Neural cell (in vitro differentiated cells): ENCODE data around the gene OR10V1. TPM values are rescaled to one million over a fixed set of nuclear protein-coding genes. Genes with fewer than 3 reads are reported as not detected.

Experiments used
- H2AFZ ChIP-seq: fragments of 200-600, 300-800 bp; sonication (generic), shearing (Covaris generic); 2 replicates; pipeline ENCODE4 v1.6.0; 2014; ENCODE audit warnings: low read depth, mild to moderate bottlenecking, antibody characterized with exemption, low read length, moderate library complexity
- H3F3A ChIP-seq: fragments of 200-600 bp; shearing (Covaris generic); 2 replicates; pipeline ENCODE4 v1.6.1; 2016; ENCODE audit warnings: mild to moderate bottlenecking, moderate library complexity, mixed read lengths, antibody characterized with exemption, low read length; ENCODE audit not compliant: insufficient read depth, poor library complexity, severe bottlenecking
- H3K27ac ChIP-seq: fragments of 200-600, 300-800 bp; sonication (generic), shearing (Covaris generic); 2 replicates; pipeline ENCODE4 v1.5.1; 2014; ENCODE audit warnings: mild to moderate bottlenecking, low read length, moderate library complexity
- H3K27me3 ChIP-seq: fragments of 300-800, 200-600 bp; sonication (generic), shearing (Covaris generic); 2 replicates; pipeline ENCODE4 v1.6.0; 2014; ENCODE audit warnings: mild to moderate bottlenecking, low read depth, low read length, moderate library complexity; ENCODE audit not compliant: insufficient read depth
- H3K36me3 ChIP-seq: fragments of 300-800, 200-600 bp; sonication (generic), shearing (Covaris generic); 2 replicates; pipeline ENCODE4 v1.5.1; 2014; ENCODE audit warnings: mild to moderate bottlenecking, antibody characterized with exemption, low read length, moderate library complexity; ENCODE audit not compliant: insufficient read depth
- H3K4me2 ChIP-seq: fragments of 300-800, 200-600 bp; sonication (generic), shearing (Covaris generic); 2 replicates; pipeline ENCODE4 v1.6.0; 2014; ENCODE audit warnings: mild to moderate bottlenecking, low read length
- H3K4me3 ChIP-seq: fragments of 300-800, 200-600 bp; sonication (generic), shearing (Covaris generic); 2 replicates; pipeline ENCODE4 v1.5.1; 2014; ENCODE audit warnings: mild to moderate bottlenecking, low read length, moderate library complexity
- H3K79me2 ChIP-seq: fragments of 200-600 bp; shearing (Covaris generic); replicated peaks from 2 replicates; pipeline ENCODE4 v1.6.0; 2014; ENCODE audit warnings: mild to moderate bottlenecking, low read length, moderate library complexity; ENCODE audit not compliant: insufficient read depth
- H3K9ac ChIP-seq: fragments of 300-800, 200-600 bp; sonication (generic), shearing (Covaris generic); 2 replicates; pipeline ENCODE4 v1.6.1; 2016; ENCODE audit warnings: mild to moderate bottlenecking, low read length, mixed read lengths
- H3K9me2 ChIP-seq: fragments of 200-600 bp; shearing (Covaris generic); 2 replicates; pipeline ENCODE4 v1.6.1; 2016; ENCODE audit warnings: mild to moderate bottlenecking, low read length, mixed read lengths; ENCODE audit not compliant: insufficient read depth
- H3K9me3 ChIP-seq: fragments of 200-600, 300-800 bp; sonication (generic), shearing (Covaris generic); 2 replicates; pipeline ENCODE4 v1.6.1; 2016; ENCODE audit warnings: mild to moderate bottlenecking, mixed run types, low read length, moderate library complexity, mixed read lengths
- H4K20me1 ChIP-seq: fragments of 200-600 bp; shearing (Covaris generic); 2 replicates; pipeline ENCODE4 v1.6.1; 2016; ENCODE audit warnings: mild to moderate bottlenecking, mixed run types; ENCODE audit not compliant: insufficient read depth
- CTCF ChIP-seq: fragments of 450-650 bp; IDR thresholded peaks from 2 replicates; pipeline ENCODE4 v1.5.1; 2014; ENCODE audit warnings: antibody characterized with exemption, mild to moderate bottlenecking, moderate library complexity; ENCODE audit not compliant: poor library complexity, severe bottlenecking
- EP300 ChIP-seq: fragments of 450-650 bp; conservative IDR thresholded peaks from 2 replicates; pipeline ENCODE4 v1.6.1; 2014; ENCODE audit warnings: antibody characterized with exemption, mild to moderate bottlenecking, moderate library complexity; ENCODE audit not compliant: poor library complexity, severe bottlenecking
- EZH2 ChIP-seq: fragments of 200-600, 300-800 bp; shearing (Covaris generic), sonication (generic); IDR thresholded peaks from 2 replicates; pipeline ENCODE4 v1.6.1; 2014; ENCODE audit warnings: antibody characterized with exemption, low read length, borderline replicate concordance, mild to moderate bottlenecking; ENCODE audit not compliant: insufficient read depth, poor library complexity, severe bottlenecking
- MXI1 ChIP-seq: fragments of 450-650 bp; conservative IDR thresholded peaks from 2 replicates; pipeline ENCODE4 v1.6.1; 2014; ENCODE audit warnings: antibody characterized with exemption, mild to moderate bottlenecking; ENCODE audit not compliant: poor library complexity, severe bottlenecking
- POLR2AphosphoS5 ChIP-seq: IDR thresholded peaks from 2 replicates; pipeline ENCODE4 v1.6.1; 2012
- RAD21 ChIP-seq: fragments of 450-650 bp; conservative IDR thresholded peaks from 2 replicates; pipeline ENCODE4 v1.6.1; 2014; ENCODE audit warnings: antibody characterized with exemption, mild to moderate bottlenecking, moderate library complexity
- SMC3 ChIP-seq: fragments of 450-650 bp; conservative IDR thresholded peaks from 2 replicates; pipeline ENCODE4 v1.6.1; 2014; ENCODE audit warnings: antibody characterized with exemption, mild to moderate bottlenecking, moderate library complexity; ENCODE audit not compliant: poor library complexity
- TAF1 ChIP-seq: IDR thresholded peaks from 2 replicates; pipeline ENCODE4 v1.6.1; 2012; ENCODE audit warnings: low read depth
- polyA plus RNA-seq: library from polyadenylated mRNA; depleted of rRNA; stranded (reverse); fragments of >200 nt; gene quantifications from 2 replicates; pipeline ENCODE4 v1.2.3, GENCODE V29; 2014
- TF ChIP-seq, protein P1 (sequence below): IDR thresholded peaks from 2 replicates; pipeline ENCODE4 v1.6.1; 2012; ENCODE audit warnings: borderline replicate concordance

OR10V1 gene
- polyA plus RNA-seq, 1 donor from 2014 or later, result not detected

- Histone ChIP-seq H3K4me2 (no peak overlapping the region), H3K9me2 (no peaks in the 10 kb centered on the region), H4K20me1 (no peaks in the 10 kb centered on the region), H3K27me3 (no peaks in the 10 kb centered on the region), H3K4me3 (no peak overlapping the region), H3K79me2 (no peaks in the 10 kb centered on the region), H3K9me3 (no peaks in the 10 kb centered on the region), H3K9ac (no peak overlapping the region), H3K27ac (no peak overlapping the region), H3F3A (no peaks in the 10 kb centered on the region), H2AFZ (no peak overlapping the region), H3K36me3 (no peaks in the 10 kb centered on the region)
- TF ChIP-seq SMC3 (no peak), CTCF (no peak), EZH2 (no peak), POLR2AphosphoS5 (no peak), MXI1 (no peak), TAF1 (no peak), RAD21 (no peak), EP300 (no peak)
- TF ChIP-seq, protein P1, sequence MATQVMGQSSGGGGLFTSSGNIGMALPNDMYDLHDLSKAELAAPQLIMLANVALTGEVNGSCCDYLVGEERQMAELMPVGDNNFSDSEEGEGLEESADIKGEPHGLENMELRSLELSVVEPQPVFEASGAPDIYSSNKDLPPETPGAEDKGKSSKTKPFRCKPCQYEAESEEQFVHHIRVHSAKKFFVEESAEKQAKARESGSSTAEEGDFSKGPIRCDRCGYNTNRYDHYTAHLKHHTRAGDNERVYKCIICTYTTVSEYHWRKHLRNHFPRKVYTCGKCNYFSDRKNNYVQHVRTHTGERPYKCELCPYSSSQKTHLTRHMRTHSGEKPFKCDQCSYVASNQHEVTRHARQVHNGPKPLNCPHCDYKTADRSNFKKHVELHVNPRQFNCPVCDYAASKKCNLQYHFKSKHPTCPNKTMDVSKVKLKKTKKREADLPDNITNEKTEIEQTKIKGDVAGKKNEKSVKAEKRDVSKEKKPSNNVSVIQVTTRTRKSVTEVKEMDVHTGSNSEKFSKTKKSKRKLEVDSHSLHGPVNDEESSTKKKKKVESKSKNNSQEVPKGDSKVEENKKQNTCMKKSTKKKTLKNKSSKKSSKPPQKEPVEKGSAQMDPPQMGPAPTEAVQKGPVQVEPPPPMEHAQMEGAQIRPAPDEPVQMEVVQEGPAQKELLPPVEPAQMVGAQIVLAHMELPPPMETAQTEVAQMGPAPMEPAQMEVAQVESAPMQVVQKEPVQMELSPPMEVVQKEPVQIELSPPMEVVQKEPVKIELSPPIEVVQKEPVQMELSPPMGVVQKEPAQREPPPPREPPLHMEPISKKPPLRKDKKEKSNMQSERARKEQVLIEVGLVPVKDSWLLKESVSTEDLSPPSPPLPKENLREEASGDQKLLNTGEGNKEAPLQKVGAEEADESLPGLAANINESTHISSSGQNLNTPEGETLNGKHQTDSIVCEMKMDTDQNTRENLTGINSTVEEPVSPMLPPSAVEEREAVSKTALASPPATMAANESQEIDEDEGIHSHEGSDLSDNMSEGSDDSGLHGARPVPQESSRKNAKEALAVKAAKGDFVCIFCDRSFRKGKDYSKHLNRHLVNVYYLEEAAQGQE, result no peak
These were observed 15.3 kb upstream of the OR10V1 start for GRCh38 chr11:59728913-59729312.

GRCh38 chr11:59728154-59728553, 14.5 kb upstream of the OR10V1 start:
- H3K79me2 ChIP-seq, result no peaks in the 10 kb centered on the region
- H3K4me2 ChIP-seq, result no peak overlapping the region
- H3K9ac ChIP-seq, result no peak overlapping the region

More at GRCh38 chr11:59728154-59728553, 14.5 kb upstream of the OR10V1 start:
- Histone ChIP-seq H3K4me3 (no peak overlapping the region), H3K27ac (no peak overlapping the region), H2AFZ (no peak overlapping the region), H4K20me1 (no peaks in the 10 kb centered on the region), H3K9me3 (no peaks in the 10 kb centered on the region), H3K36me3 (no peaks in the 10 kb centered on the region), H3F3A (no peaks in the 10 kb centered on the region), H3K9me2 (no peaks in the 10 kb centered on the region), H3K27me3 (no peaks in the 10 kb centered on the region)
- TF ChIP-seq EP300, result no peak
- no peak for TF ChIP-seq MXI1
- no peak for TF ChIP-seq POLR2AphosphoS5
- TF ChIP-seq SMC3, result no peak
- TF ChIP-seq CTCF, result no peak
- TF ChIP-seq, protein P1, result no peak
- TF ChIP-seq RAD21, result no peak
- no peak for TF ChIP-seq EZH2
